ENCODE data around the gene LRRC26.

The LRRC26 gene

GRCh38 chr9:137178939-137179630, 9.2 kb upstream of the LRRC26 start:
- peaks cover 19% of the 10 kb centered on the region for H3K36me3 ChIP-seq (ENCODE audit: control insufficient read depth, low read depth, low read length)
- no peak overlapping the region for H3K9ac ChIP-seq (ENCODE audit: low read length)
- no peak overlapping the region for H3K4me3 ChIP-seq (ENCODE audit: low read length)
- H3K9me3 ChIP-seq (ENCODE audit: control insufficient read depth, low read depth, low read length) = no peaks in the 10 kb centered on the region
- no peak overlapping the region for H3K27ac ChIP-seq (ENCODE audit: low read length)
- H3K4me1 ChIP-seq (ENCODE audit: control insufficient read depth, low read depth, low read length) = no peaks in the 10 kb centered on the region
- peaks cover 21% of the 10 kb centered on the region for H3K27me3 ChIP-seq (ENCODE audit: control insufficient read depth, insufficient read depth, low read length)

- H3K27me3 ChIP-seq (ENCODE audit: control insufficient read depth, insufficient read depth, low read length) = peaks cover 28% of the 10 kb centered on the region
- H3K27ac ChIP-seq (ENCODE audit: low read length) = no peak overlapping the region
- H3K36me3 ChIP-seq (ENCODE audit: control insufficient read depth, low read depth, low read length) = peaks cover 14% of the 10 kb centered on the region
- no peaks in the 10 kb centered on the region for H3K4me1 ChIP-seq (ENCODE audit: control insufficient read depth, low read depth, low read length)
- no peak overlapping the region for H3K4me3 ChIP-seq (ENCODE audit: low read length)
- no peak overlapping the region for H3K9ac ChIP-seq (ENCODE audit: low read length)
- no peaks in the 10 kb centered on the region for H3K9me3 ChIP-seq (ENCODE audit: control insufficient read depth, low read depth, low read length)
These were observed 8.5 kb upstream of the LRRC26 start for GRCh38 chr9:137178201-137178938.

GRCh38 chr9:137176302-137177182, 6.7 kb upstream of the LRRC26 start:
- Histone ChIP-seq H3K4me1 (ENCODE audit: control insufficient read depth, low read depth, low read length) (no peaks in the 10 kb centered on the region), H3K27ac (ENCODE audit: low read length) (no peak overlapping the region), H3K9ac (ENCODE audit: low read length) (no peak overlapping the region)

GRCh38 chr9:137175345-137175961, 5.6 kb upstream of the LRRC26 start:
- Histone ChIP-seq H3K9ac (ENCODE audit: low read length) (no peak overlapping the region), H3K4me3 (ENCODE audit: low read length) (peak overlapping the region; percentile 6), H3K4me1 (ENCODE audit: control insufficient read depth, low read depth, low read length) (no peaks in the 10 kb centered on the region), H3K27me3 (ENCODE audit: control insufficient read depth, insufficient read depth, low read length) (peaks cover 56% of the 10 kb centered on the region), H3K9me3 (ENCODE audit: control insufficient read depth, low read depth, low read length) (no peaks in the 10 kb centered on the region), H3K27ac (ENCODE audit: low read length) (no peak overlapping the region), H3K36me3 (ENCODE audit: control insufficient read depth, low read depth, low read length) (peaks cover 7% of the 10 kb centered on the region)

More at GRCh38 chr9:137176302-137177182, 6.7 kb upstream of the LRRC26 start:
- H3K27me3 ChIP-seq (ENCODE audit: control insufficient read depth, insufficient read depth, low read length) = peaks cover 45% of the 10 kb centered on the region
- H3K36me3 ChIP-seq (ENCODE audit: control insufficient read depth, low read depth, low read length) = peaks cover 7% of the 10 kb centered on the region
- H3K9me3 ChIP-seq (ENCODE audit: control insufficient read depth, low read depth, low read length) = no peaks in the 10 kb centered on the region
- H3K4me3 ChIP-seq (ENCODE audit: low read length) = no peak overlapping the region

- peaks cover 62% of the 10 kb centered on the region for H3K27me3 ChIP-seq (ENCODE audit: control insufficient read depth, insufficient read depth, low read length)
- H3K9ac ChIP-seq (ENCODE audit: low read length) = no peak overlapping the region
- H3K27ac ChIP-seq (ENCODE audit: low read length) = no peak overlapping the region
- no peaks in the 10 kb centered on the region for H3K9me3 ChIP-seq (ENCODE audit: control insufficient read depth, low read depth, low read length)
- H3K4me3 ChIP-seq (ENCODE audit: low read length) = peak overlapping the region; percentile 6
- H3K4me1 ChIP-seq (ENCODE audit: control insufficient read depth, low read depth, low read length) = no peaks in the 10 kb centered on the region
- peaks cover under 1% of the 10 kb centered on the region for H3K36me3 ChIP-seq (ENCODE audit: control insufficient read depth, low read depth, low read length)
These were observed 5.0 kb upstream of the LRRC26 start for GRCh38 chr9:137174722-137175293.

- Histone ChIP-seq H3K27me3 (ENCODE audit: control insufficient read depth, insufficient read depth, low read length) (peaks cover 70% of the 10 kb centered on the region), H3K9ac (ENCODE audit: low read length) (no peak overlapping the region), H3K4me3 (ENCODE audit: low read length) (no peak overlapping the region), H3K4me1 (ENCODE audit: control insufficient read depth, low read depth, low read length) (no peaks in the 10 kb centered on the region), H3K27ac (ENCODE audit: low read length) (no peak overlapping the region), H3K9me3 (ENCODE audit: control insufficient read depth, low read depth, low read length) (no peaks in the 10 kb centered on the region), H3K36me3 (ENCODE audit: control insufficient read depth, low read depth, low read length) (no peaks in the 10 kb centered on the region)
These were observed 4.2 kb upstream of the LRRC26 start for GRCh38 chr9:137173796-137174664.

- H3K27ac ChIP-seq (ENCODE audit: low read length) = no peak overlapping the region
- no peaks in the 10 kb centered on the region for H3K36me3 ChIP-seq (ENCODE audit: control insufficient read depth, low read depth, low read length)
- no peaks in the 10 kb centered on the region for H3K9me3 ChIP-seq (ENCODE audit: control insufficient read depth, low read depth, low read length)
- peaks cover 79% of the 10 kb centered on the region for H3K27me3 ChIP-seq (ENCODE audit: control insufficient read depth, insufficient read depth, low read length)
- no peak overlapping the region for H3K4me3 ChIP-seq (ENCODE audit: low read length)
- no peak overlapping the region for H3K9ac ChIP-seq (ENCODE audit: low read length)
- H3K4me1 ChIP-seq (ENCODE audit: control insufficient read depth, low read depth, low read length) = no peaks in the 10 kb centered on the region
These were observed 3.3 kb upstream of the LRRC26 start for GRCh38 chr9:137172901-137173795.

- H3K36me3 ChIP-seq (ENCODE audit: control insufficient read depth, low read depth, low read length) = no peaks in the 10 kb centered on the region
- no peak overlapping the region for H3K27ac ChIP-seq (ENCODE audit: low read length)
- no peak overlapping the region for H3K9ac ChIP-seq (ENCODE audit: low read length)
- H3K4me3 ChIP-seq (ENCODE audit: low read length) = no peak overlapping the region
- peaks cover 96% of the 10 kb centered on the region for H3K27me3 ChIP-seq (ENCODE audit: control insufficient read depth, insufficient read depth, low read length)
- no peaks in the 10 kb centered on the region for H3K4me1 ChIP-seq (ENCODE audit: control insufficient read depth, low read depth, low read length)
- H3K9me3 ChIP-seq (ENCODE audit: control insufficient read depth, low read depth, low read length) = no peaks in the 10 kb centered on the region
These were observed 1.5 kb upstream of the LRRC26 start for GRCh38 chr9:137171149-137171900.

- Histone ChIP-seq H3K36me3 (ENCODE audit: control insufficient read depth, low read depth, low read length) (no peaks in the 10 kb centered on the region), H3K4me1 (ENCODE audit: control insufficient read depth, low read depth, low read length) (no peaks in the 10 kb centered on the region), H3K27ac (ENCODE audit: low read length) (no peak overlapping the region), H3K9ac (ENCODE audit: low read length) (no peak overlapping the region), H3K4me3 (ENCODE audit: low read length) (no peak overlapping the region), H3K9me3 (ENCODE audit: control insufficient read depth, low read depth, low read length) (no peaks in the 10 kb centered on the region), H3K27me3 (ENCODE audit: control insufficient read depth, insufficient read depth, low read length) (peaks cover 96% of the 10 kb centered on the region)
These were observed 766 bp upstream of the LRRC26 start for GRCh38 chr9:137170486-137171148.

All from iPS-18a (cell line).